Ascending aorta (tissue), 2 donors: ENCODE data around the gene ZBTB39. TPM values are rescaled to one million over a fixed set of nuclear protein-coding genes. Genes with fewer than 3 reads are reported as not detected.

ENCODE experiments used
- DNase-seq, 2 donors: peaks; one replicate each; pipeline ENCODE4 v3.0.0-alpha.2; 2019; ENCODE audit warnings: low spot score in 2 of 2
- H3K27ac ChIP-seq, 2 donors: fragments of 200-600 bp; sonication (generic); one replicate each; pipeline ENCODE4 v1.5.1; 2016 to 2017; ENCODE audit warnings: mild to moderate bottlenecking in 1 of 2
- H3K27me3 ChIP-seq: fragments of 200-600 bp; sonication (generic); one replicate; pipeline ENCODE4 v1.5.1; 2017
- H3K36me3 ChIP-seq, 2 donors: fragments of 200-600 bp; sonication (generic); one replicate each; pipeline ENCODE4 v1.5.1; 2016
- H3K4me1 ChIP-seq, 2 donors: fragments of 200-600 bp; sonication (generic); one replicate each; pipeline ENCODE4 v1.5.1; 2016 to 2017; ENCODE audit warnings: mild to moderate bottlenecking in 1 of 2
- H3K4me3 ChIP-seq, 2 donors: fragments of 200-600 bp; sonication (generic); one replicate each; pipeline ENCODE4 v1.5.1; 2016 to 2017; ENCODE audit warnings: mild to moderate bottlenecking in 1 of 2
- H3K9me3 ChIP-seq, 2 donors: fragments of 200-600 bp; sonication (generic); one replicate each; pipeline ENCODE4 v1.5.1; 2016
- CTCF ChIP-seq, 3 experiments: fragments of 200-600 bp in 2 of 3; fragments of 450-650 bp in 1 of 3; sonication (generic) in 2 of 3; IDR thresholded peaks; one replicate each; pipeline ENCODE4 v1.5.1; 2016 to 2019; ENCODE audit warnings: antibody characterized with exemption in 3 of 3, mild to moderate bottlenecking in 1 of 3, moderate library complexity in 1 of 3
- intact Hi-C: fragments of 100-400 bp; cut with DNase I; formaldehyde crosslinking; loops from one replicate; pipeline ENCODE4 v1.15.1; 2023
- total RNA-seq: library from RNA; depleted of rRNA; stranded (reverse); fragments of >200 nt; gene quantifications from one replicate; pipeline ENCODE4 v1.1.0, GENCODE V29; 2016

ZBTB39 gene
- total RNA-seq, 1 donor from 2014 or later: 5.9 TPM

- DNase-seq: no peak
- Histone ChIP-seq H3K9me3 (no peaks in the 10 kb centered on the region), H3K27me3 (no peaks in the 10 kb centered on the region), H3K4me3 (no peak overlapping the region), H3K27ac (no peak overlapping the region), H3K4me1 (no peaks in the 10 kb centered on the region), H3K36me3 (peaks cover 2 to 33% of the 10 kb centered on the region in 2 donors)
- no peak for TF ChIP-seq CTCF (IDR thresholded peaks at IDR 0.05)
- intact Hi-C loops: no loop called here
Measured at GRCh38 chr12:56996793-56997545, 9.4 kb downstream of the ZBTB39 start.

- Histone ChIP-seq H3K27ac (no peak overlapping the region), H3K4me3 (no peak overlapping the region), H3K27me3 (no peaks in the 10 kb centered on the region), H3K4me1 (no peaks in the 10 kb centered on the region), H3K9me3 (no peaks in the 10 kb centered on the region), H3K36me3 (peaks cover 0 to 31% of the 10 kb centered on the region in 2 donors)
- intact Hi-C loops: no loop called here
- no peak for DNase-seq
- TF ChIP-seq CTCF (IDR thresholded peaks at IDR 0.05): no peak
Measured at GRCh38 chr12:56995930-56996496, 10.3 kb downstream of the ZBTB39 start.

GRCh38 chr12:56995201-56995929, 11.0 kb downstream of the ZBTB39 start:
- Histone ChIP-seq H3K27me3 (no peaks in the 10 kb centered on the region), H3K4me3 (no peak overlapping the region), H3K9me3 (no peaks in the 10 kb centered on the region), H3K4me1 (no peaks in the 10 kb centered on the region), H3K36me3 (peaks cover 0 to 25% of the 10 kb centered on the region in 2 donors), H3K27ac (no peak overlapping the region)
- intact Hi-C loops: no loop called here
- no peak for DNase-seq
- no peak for TF ChIP-seq CTCF (IDR thresholded peaks at IDR 0.05)

GRCh38 chr12:56994231-56994746, 12.1 kb downstream of the ZBTB39 start:
- no peak for TF ChIP-seq CTCF (IDR thresholded peaks at IDR 0.05)

GRCh38 chr12:56993346-56993745, 13.0 kb downstream of the ZBTB39 start:
- no peak for TF ChIP-seq CTCF (IDR thresholded peaks at IDR 0.05)

More at GRCh38 chr12:56994231-56994746, 12.1 kb downstream of the ZBTB39 start:
- Histone ChIP-seq H3K9me3 (no peaks in the 10 kb centered on the region), H3K27me3 (no peaks in the 10 kb centered on the region), H3K27ac (no peak overlapping the region), H3K36me3 (peaks cover 0 to 16% of the 10 kb centered on the region in 2 donors), H3K4me3 (no peak overlapping the region), H3K4me1 (no peaks in the 10 kb centered on the region)
- intact Hi-C loops: no loop called here
- DNase-seq: no peak

More at GRCh38 chr12:56993346-56993745, 13.0 kb downstream of the ZBTB39 start:
- no peak overlapping the region for H3K4me3 ChIP-seq
- intact Hi-C loops: no loop called here
- H3K4me1 ChIP-seq: no peaks in the 10 kb centered on the region
- no peaks in the 10 kb centered on the region for H3K9me3 ChIP-seq
- no peaks in the 10 kb centered on the region for H3K27me3 ChIP-seq
- H3K36me3 ChIP-seq: peaks cover 0 to 16% of the 10 kb centered on the region in 2 donors
- DNase-seq: no peak
- no peak overlapping the region for H3K27ac ChIP-seq
